PC-3 (cell line): ENCODE measurements around the gene ANKS1A. TPM values are rescaled to one million over a fixed set of nuclear protein-coding genes. Genes with fewer than 3 reads are reported as not detected.

ENCODE experiments used
- ATAC-seq: fragments of 200-7000 bp; cut with Tn5 transposase; 2 replicates; pipeline ENCODE4 v1.9.1; 2020; ENCODE audit warnings: mild to moderate bottlenecking, moderate library complexity
- BruUV-seq: library from RNA; stranded (reverse); fragments of 400-500 nt; replicated peaks from 2 replicates; lab custom pipeline; 2021; lab: Mats Ljungman, UMichigan
- CTCF ChIA-PET: fragments of 300-600 bp; sonication (Branson Sonifier 250); formaldehyde crosslinking; loops from one replicate; lab custom pipeline; 2022; ENCODE audit warnings: antibody characterized with exemption; lab: Charles Lee
- POLR2A ChIA-PET: fragments of 300-600 bp; sonication (Branson Sonifier 250); formaldehyde crosslinking; loops from one replicate; lab custom pipeline; 2022; ENCODE audit warnings: antibody characterized with exemption; ENCODE audit not compliant: unreplicated experiment; lab: Charles Lee
- DNase-seq: peaks from one replicate; pipeline ENCODE4 v3.0.0-alpha.2; 2015
- H2AFZ ChIP-seq: fragments of 300-600 bp; sonication (generic); 2 replicates; pipeline ENCODE4 v1.6.0; 2016; ENCODE audit warnings: antibody characterized with exemption, low read length
- H3F3A ChIP-seq: fragments of 300-600 bp; sonication (generic); one replicate; pipeline ENCODE4 v1.6.0; 2017; ENCODE audit warnings: antibody characterized with exemption, low read length, control low read depth, mild to moderate bottlenecking; ENCODE audit not compliant: unreplicated experiment
- H3K27ac ChIP-seq: fragments of 300-600 bp; sonication (generic); 2 replicates; pipeline ENCODE4 v1.5.1; 2016; ENCODE audit warnings: mild to moderate bottlenecking, low read length
- H3K27me3 ChIP-seq: fragments of 300-600 bp; sonication (generic); 2 replicates; pipeline ENCODE4 v1.6.1; 2016; ENCODE audit warnings: low read length, mixed read lengths
- H3K36me3 ChIP-seq: fragments of 300-600 bp; sonication (generic); 2 replicates; pipeline ENCODE4 v1.6.1; 2016; ENCODE audit warnings: low read depth, mixed run types, low read length, mixed read lengths
- H3K4me1 ChIP-seq: fragments of 300-600 bp; sonication (generic); 2 replicates; pipeline ENCODE4 v1.5.1; 2016; ENCODE audit warnings: low read length; ENCODE audit not compliant: insufficient read depth
- H3K4me2 ChIP-seq: fragments of 300-600 bp; sonication (generic); 2 replicates; pipeline ENCODE4 v1.6.0; 2016; ENCODE audit warnings: low read length
- H3K4me3 ChIP-seq: fragments of 300-600 bp; sonication (generic); 2 replicates; pipeline ENCODE4 v1.5.1; 2016; ENCODE audit warnings: mild to moderate bottlenecking, low read length, mixed read lengths
- H3K79me2 ChIP-seq: fragments of 300-600 bp; sonication (generic); 2 replicates; pipeline ENCODE4 v1.6.1; 2017; ENCODE audit warnings: low read length, mixed read lengths
- H3K9ac ChIP-seq: fragments of 300-600 bp; sonication (generic); 2 replicates; pipeline ENCODE4 v1.6.0; 2016; ENCODE audit warnings: mild to moderate bottlenecking, low read length
- H3K9me2 ChIP-seq: fragments of 300-600 bp; sonication (generic); replicated peaks from 2 replicates; pipeline ENCODE4 v1.6.1; 2016; ENCODE audit warnings: mixed run types, low read length, mixed read lengths
- H3K9me3 ChIP-seq: fragments of 300-600 bp; sonication (generic); 2 replicates; pipeline ENCODE4 v1.6.1; 2016; ENCODE audit warnings: low read length, mixed read lengths
- H4K20me1 ChIP-seq: fragments of 300-600 bp; sonication (generic); 2 replicates; pipeline ENCODE4 v1.6.1; 2016; ENCODE audit warnings: low read length, mixed read lengths
- EZH2 ChIP-seq: fragments of 300-600 bp; sonication (generic); IDR thresholded peaks from one replicate; pipeline ENCODE4 v1.6.1; 2017; ENCODE audit warnings: antibody characterized with exemption, mild to moderate bottlenecking, low read length; ENCODE audit not compliant: unreplicated experiment
- EZH2phosphoT487 ChIP-seq: fragments of 300-600 bp; sonication (generic); IDR thresholded peaks from 2 replicates; pipeline ENCODE4 v1.6.1; 2018; ENCODE audit warnings: mild to moderate bottlenecking, antibody characterized with exemption, low read length, borderline replicate concordance
- intact Hi-C: fragments of 100-400 bp; cut with micrococcal nuclease; formaldehyde crosslinking; loops from 2 replicates; pipeline ENCODE4 v1.9.0; 2023
- total RNA-seq: library from RNA; depleted of rRNA; stranded (reverse); fragments of >200 nt; gene quantifications from 2 replicates; pipeline ENCODE4 v1.2.3, GENCODE V29; 2014
- TF ChIP-seq, protein P1 (sequence below): fragments of 300-600 bp; sonication (generic); conservative IDR thresholded peaks from 2 replicates; pipeline ENCODE4 v1.5.1; 2017; ENCODE audit warnings: antibody characterized with exemption, low read depth, mild to moderate bottlenecking, low read length

The ANKS1A gene
- total RNA-seq, 1 experiment from 2014 or later: 18.8 TPM

GRCh38 chr6:35072051-35072697 lies 183.1 kb downstream of the ANKS1A start:
- Histone ChIP-seq H4K20me1 (no peaks in the 10 kb centered on the region), H3K27me3 (no peaks in the 10 kb centered on the region), H3K79me2 (no peaks in the 10 kb centered on the region), H3K4me1 (no peaks in the 10 kb centered on the region), H3K36me3 (no peaks in the 10 kb centered on the region), H3F3A (no peaks in the 10 kb centered on the region), H3K9ac (no peak overlapping the region), H3K9me3 (no peaks in the 10 kb centered on the region), H3K4me2 (no peak overlapping the region), H2AFZ (no peak overlapping the region), H3K27ac (no peak overlapping the region), H3K4me3 (no peak overlapping the region), H3K9me2 (no peaks in the 10 kb centered on the region)
- POLR2A ChIA-PET: no interaction called here
- TF ChIP-seq, protein P1, sequence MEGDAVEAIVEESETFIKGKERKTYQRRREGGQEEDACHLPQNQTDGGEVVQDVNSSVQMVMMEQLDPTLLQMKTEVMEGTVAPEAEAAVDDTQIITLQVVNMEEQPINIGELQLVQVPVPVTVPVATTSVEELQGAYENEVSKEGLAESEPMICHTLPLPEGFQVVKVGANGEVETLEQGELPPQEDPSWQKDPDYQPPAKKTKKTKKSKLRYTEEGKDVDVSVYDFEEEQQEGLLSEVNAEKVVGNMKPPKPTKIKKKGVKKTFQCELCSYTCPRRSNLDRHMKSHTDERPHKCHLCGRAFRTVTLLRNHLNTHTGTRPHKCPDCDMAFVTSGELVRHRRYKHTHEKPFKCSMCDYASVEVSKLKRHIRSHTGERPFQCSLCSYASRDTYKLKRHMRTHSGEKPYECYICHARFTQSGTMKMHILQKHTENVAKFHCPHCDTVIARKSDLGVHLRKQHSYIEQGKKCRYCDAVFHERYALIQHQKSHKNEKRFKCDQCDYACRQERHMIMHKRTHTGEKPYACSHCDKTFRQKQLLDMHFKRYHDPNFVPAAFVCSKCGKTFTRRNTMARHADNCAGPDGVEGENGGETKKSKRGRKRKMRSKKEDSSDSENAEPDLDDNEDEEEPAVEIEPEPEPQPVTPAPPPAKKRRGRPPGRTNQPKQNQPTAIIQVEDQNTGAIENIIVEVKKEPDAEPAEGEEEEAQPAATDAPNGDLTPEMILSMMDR: no peak
- TF ChIP-seq EZH2 (no peak), EZH2phosphoT487 (no peak)
- no peak for ATAC-seq
- no TSS peak for BruUV-seq
- CTCF ChIA-PET: no interaction called here
- DNase-seq: no peak
- intact Hi-C loops: no loop called here

- no peak overlapping the region for H3K9ac ChIP-seq
- H2AFZ ChIP-seq: no peak overlapping the region
- no peaks in the 10 kb centered on the region for H3K27me3 ChIP-seq
- no peaks in the 10 kb centered on the region for H3K79me2 ChIP-seq
- no peaks in the 10 kb centered on the region for H4K20me1 ChIP-seq
- no peaks in the 10 kb centered on the region for H3F3A ChIP-seq
- POLR2A ChIA-PET: no interaction called here
- DNase-seq (no peak), ATAC-seq (no peak)
- TF ChIP-seq EZH2phosphoT487: no peak
- TF ChIP-seq, protein P1: no peak
- no peaks in the 10 kb centered on the region for H3K9me3 ChIP-seq
- no peaks in the 10 kb centered on the region for H3K9me2 ChIP-seq
- BruUV-seq: no TSS peak
- no peak overlapping the region for H3K27ac ChIP-seq
- no peaks in the 10 kb centered on the region for H3K4me1 ChIP-seq
- H3K4me2 ChIP-seq: no peak overlapping the region
- intact Hi-C loops: no loop called here
- no peak overlapping the region for H3K4me3 ChIP-seq
- CTCF ChIA-PET: no interaction called here
- H3K36me3 ChIP-seq: no peaks in the 10 kb centered on the region
Measured at GRCh38 chr6:35072698-35073055, 183.6 kb downstream of the ANKS1A start.

DNA sequence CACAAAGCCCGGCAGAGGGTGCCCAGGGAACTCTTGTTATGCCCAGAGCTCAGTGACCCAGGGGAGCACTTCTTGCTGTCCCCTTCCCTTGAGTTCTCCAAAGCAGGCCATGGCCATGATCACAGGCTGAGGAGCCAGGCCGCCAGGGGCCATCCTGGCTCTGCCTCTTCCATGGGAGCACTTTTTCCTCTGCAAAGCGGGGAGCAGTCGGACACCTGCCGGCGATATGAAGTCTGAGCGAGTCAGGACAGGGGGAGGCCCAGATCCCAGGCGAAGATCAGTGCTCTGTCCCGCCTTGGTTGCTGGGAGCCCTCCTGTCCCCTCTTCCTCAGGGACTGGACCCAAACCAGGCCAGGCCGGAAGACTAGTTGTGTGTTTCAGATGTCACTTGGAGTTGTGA lies 184.2 kb downstream of the ANKS1A start:
- ChIA-PET CTCF (no interaction called here), POLR2A (no interaction called here)
- no peaks in the 10 kb centered on the region for H3K79me2 ChIP-seq
- H3K4me3 ChIP-seq: no peak overlapping the region
- intact Hi-C loops: no loop called here
- H3K4me1 ChIP-seq: no peaks in the 10 kb centered on the region
- H3K27ac ChIP-seq: no peak overlapping the region
- no peaks in the 10 kb centered on the region for H3K9me2 ChIP-seq
- H3K4me2 ChIP-seq: no peak overlapping the region
- DNase-seq: no peak
- BruUV-seq: no TSS peak
- no peak overlapping the region for H3K9ac ChIP-seq
- no peaks in the 10 kb centered on the region for H3K27me3 ChIP-seq
- no peaks in the 10 kb centered on the region for H3K36me3 ChIP-seq
- no peaks in the 10 kb centered on the region for H4K20me1 ChIP-seq
- H2AFZ ChIP-seq: no peak overlapping the region
- no peak for ATAC-seq
- no peaks in the 10 kb centered on the region for H3F3A ChIP-seq
- no peaks in the 10 kb centered on the region for H3K9me3 ChIP-seq
- TF ChIP-seq EZH2: no peak
